ENCODE results near the gene TGFB2. TPM values are rescaled to one million over a fixed set of nuclear protein-coding genes. Genes with fewer than 3 reads are reported as not detected.

TGFB2 gene
- total and polyA plus RNA-seq, 7 donors, result 0.23 to 11.8 (median 6.3) TPM

- no peak overlapping the region for H3K4me3 ChIP-seq
- peak overlapping the region in 1 of 4 donors; percentile 86 for H3K27ac ChIP-seq
- intact Hi-C loops (cut with DNase I), result no loop called here
- H3K9me3 ChIP-seq, result no peaks in the 10 kb centered on the region
- H3K36me3 ChIP-seq, result no peaks in the 10 kb centered on the region
- no peak for DNase-seq
- TF ChIP-seq EP300 (IDR thresholded peaks at IDR 0.05), result no peak
- no peak for TF ChIP-seq CTCF (IDR thresholded peaks at IDR 0.05)
- TF ChIP-seq POLR2AphosphoS5 (IDR thresholded peaks at IDR 0.05), result no peak
- no peak for TF ChIP-seq POLR2A (IDR thresholded peaks at IDR 0.05)
- WGBS, 2 donors, result 52 to 65% methylated on average over 5 of the region's 5 CpGs
- H3K27me3 ChIP-seq, result no peaks in the 10 kb centered on the region
- H3K4me1 ChIP-seq, result peaks cover 0 to 25% (median 14%) of the 10 kb centered on the region in 4 donors
Observed at GRCh38 chr1:218474128-218474527, 129.0 kb downstream of the TGFB2 start.

GRCh38 chr1:218475275-218475674 lies 130.1 kb downstream of the TGFB2 start:
- TF ChIP-seq POLR2A (IDR thresholded peaks at IDR 0.05) (no peak), EP300 (IDR thresholded peaks at IDR 0.05) (no peak), POLR2AphosphoS5 (IDR thresholded peaks at IDR 0.05) (no peak), CTCF (IDR thresholded peaks at IDR 0.05) (no peak)
- intact Hi-C loops (cut with DNase I), result no loop called here
- Histone ChIP-seq H3K27me3 (no peaks in the 10 kb centered on the region), H3K9me3 (no peaks in the 10 kb centered on the region), H3K4me3 (no peak overlapping the region), H3K27ac (peak overlapping the region in 3 of 4 donors; percentile 17 to 86 (median 55)), H3K36me3 (no peaks in the 10 kb centered on the region), H3K4me1 (peaks cover 0 to 36% (median 22%) of the 10 kb centered on the region in 4 donors)
- DNase-seq, result no peak
- WGBS, 2 donors, result 95 to 99% methylated on average over 1 of the region's 1 CpG

- peaks cover 0 to 40% (median 27%) of the 10 kb centered on the region in 4 donors for H3K4me1 ChIP-seq
- H3K9me3 ChIP-seq, result no peaks in the 10 kb centered on the region
- H3K27ac ChIP-seq, result peak overlapping the region in 3 of 4 donors; percentile 17 to 86 (median 55)
- H3K36me3 ChIP-seq, result no peaks in the 10 kb centered on the region
- TF ChIP-seq POLR2AphosphoS5 (IDR thresholded peaks at IDR 0.05) (no peak), POLR2A (IDR thresholded peaks at IDR 0.05) (no peak), CTCF (IDR thresholded peaks at IDR 0.05) (no peak), EP300 (IDR thresholded peaks at IDR 0.05) (no peak)
- no peak for DNase-seq
- intact Hi-C loops (cut with DNase I), result no loop called here
- H3K4me3 ChIP-seq, result no peak overlapping the region
- 74 to 88% methylated on average over 1 of the region's 1 CpG for WGBS, 2 donors
- H3K27me3 ChIP-seq, result no peaks in the 10 kb centered on the region
Observed at GRCh38 chr1:218475699-218476098, 130.6 kb downstream of the TGFB2 start.

- Histone ChIP-seq H3K27me3 (no peaks in the 10 kb centered on the region), H3K27ac (peak overlapping the region in 3 of 4 donors; percentile 36 to 86 (median 55)), H3K9me3 (no peaks in the 10 kb centered on the region), H3K4me1 (peaks cover 0 to 47% (median 33%) of the 10 kb centered on the region in 4 donors), H3K36me3 (no peaks in the 10 kb centered on the region), H3K4me3 (no peak overlapping the region)
- TF ChIP-seq CTCF (IDR thresholded peaks at IDR 0.05) (no peak), POLR2AphosphoS5 (IDR thresholded peaks at IDR 0.05) (no peak), POLR2A (IDR thresholded peaks at IDR 0.05) (no peak), EP300 (IDR thresholded peaks at IDR 0.05) (no peak)
- DNase-seq, result no peak
- intact Hi-C loops (cut with DNase I), result no loop called here
- WGBS, 2 donors, result 61 to 73% methylated on average over 3 of the region's 3 CpGs
Observed at GRCh38 chr1:218476385-218476784, 131.2 kb downstream of the TGFB2 start.

GRCh38 chr1:218478336-218478735 lies 133.2 kb downstream of the TGFB2 start:
- Histone ChIP-seq H3K27ac (peak overlapping the region in 1 of 4 donors; percentile 86), H3K4me1 (peaks cover 0 to 58% (median 40%) of the 10 kb centered on the region in 4 donors), H3K36me3 (no peaks in the 10 kb centered on the region), H3K27me3 (no peaks in the 10 kb centered on the region), H3K4me3 (no peak overlapping the region), H3K9me3 (no peaks in the 10 kb centered on the region)
- TF ChIP-seq POLR2AphosphoS5 (IDR thresholded peaks at IDR 0.05), result no peak
- TF ChIP-seq CTCF (IDR thresholded peaks at IDR 0.05), result no peak
- no peak for TF ChIP-seq POLR2A (IDR thresholded peaks at IDR 0.05)
- TF ChIP-seq EP300 (IDR thresholded peaks at IDR 0.05), result no peak
- no peak for DNase-seq
- intact Hi-C loops (cut with DNase I), result no loop called here
- 67 to 79% methylated on average over 4 of the region's 4 CpGs for WGBS, 2 donors

Measured in sigmoid colon (tissue), 7 donors.